Germinal center (tissue), 1 donor: ENCODE data around the gene SLC29A4.

ENCODE experiments used
- DNase-seq: peaks from one replicate; pipeline ENCODE4 v3.0.0; 2012; ENCODE audit warnings: mixed read lengths, low spot score

Gene SLC29A4

GRCh38 chr7:5324961-5325360, 42.2 kb downstream of the SLC29A4 start:
- DNase-seq, result no peak

GRCh38 chr7:5330288-5330687, 47.5 kb downstream of the SLC29A4 start:
- no peak for DNase-seq

- no peak for DNase-seq
Measured at GRCh38 chr7:5332579-5332978, 49.8 kb downstream of the SLC29A4 start.

GRCh38 chr7:5333121-5334045, 50.6 kb downstream of the SLC29A4 start:
- DNase-seq, result no peak

- no peak for DNase-seq
Measured at GRCh38 chr7:5334671-5335070, 51.9 kb downstream of the SLC29A4 start.

GRCh38 chr7:5337047-5337446, 54.3 kb downstream of the SLC29A4 start:
- no peak for DNase-seq

GRCh38 chr7:5339955-5340354, 57.2 kb downstream of the SLC29A4 start:
- DNase-seq, result no peak

- DNase-seq, result no peak
Measured at GRCh38 chr7:5342631-5343030, 59.9 kb downstream of the SLC29A4 start.

GRCh38 chr7:5343884-5344283, 61.1 kb downstream of the SLC29A4 start:
- no peak for DNase-seq

GRCh38 chr7:5344342-5344741, 61.6 kb downstream of the SLC29A4 start:
- DNase-seq, result no peak

GRCh38 chr7:5345171-5345570, 62.4 kb downstream of the SLC29A4 start:
- no peak for DNase-seq

GRCh38 chr7:5345671-5346070, 62.9 kb downstream of the SLC29A4 start:
- no peak for DNase-seq

GRCh38 chr7:5348134-5349004, 65.6 kb downstream of the SLC29A4 start:
- DNase-seq, result no peak

GRCh38 chr7:5349005-5349380, 66.2 kb downstream of the SLC29A4 start:
- DNase-seq, result no peak

- DNase-seq, result no peak
Measured at GRCh38 chr7:5349437-5350173, 66.9 kb downstream of the SLC29A4 start.

- no peak for DNase-seq
Measured at GRCh38 chr7:5350174-5350463, 67.4 kb downstream of the SLC29A4 start.

- no peak for DNase-seq
Measured at GRCh38 chr7:5350600-5351385, 68.0 kb downstream of the SLC29A4 start.

GRCh38 chr7:5351507-5352265, 68.9 kb downstream of the SLC29A4 start:
- DNase-seq, result no peak

- DNase-seq, result no peak
Measured at GRCh38 chr7:5352440-5353010, 69.8 kb downstream of the SLC29A4 start.

- no peak for DNase-seq
Measured at GRCh38 chr7:5354460-5355232, 71.9 kb downstream of the SLC29A4 start.
